ENCODE results near the gene GPRC5C.

GPRC5C gene

GRCh38 chr17:74466111-74466827 is 34.4 kb downstream of the GPRC5C start, which contains the start of gene CD300A:
CD300A (plus strand) TSS chr17:74466634; CDS start chr17:74466704, 70 bp downstream.
- TF ChIP-seq CTCF (IDR thresholded peaks at IDR 0.05; ENCODE audit: borderline replicate concordance, extremely low read depth, low read length, poor library complexity, severe bottlenecking) (no peak), EZH2 (IDR thresholded peaks at IDR 0.05; ENCODE audit: borderline replicate concordance, low read depth, low read length, severe bottlenecking) (peak; percentile 98)
- Histone ChIP-seq H3K27me3 (ENCODE audit: insufficient read depth, low read length, poor library complexity) (peaks cover 31% of the 10 kb centered on the region), H4K20me1 (ENCODE audit: insufficient read depth, low read length) (peaks cover 34% of the 10 kb centered on the region), H3K36me3 (ENCODE audit: insufficient read depth, low read length) (no peaks in the 10 kb centered on the region), H3K4me1 (ENCODE audit: insufficient read depth, low read length) (peaks cover 64% of the 10 kb centered on the region), H3K4me2 (ENCODE audit: insufficient read depth, low read length) (peak within 1 kb of the TSS; percentile 64), H3K27ac (ENCODE audit: low read length) (peak within 1 kb of the TSS; percentile 64), H3K9ac (ENCODE audit: low read depth, low read length) (peak within 1 kb of the TSS; percentile 52), H3K79me2 (ENCODE audit: insufficient read depth, low read length) (peaks cover 7% of the 10 kb centered on the region; the same call in 1 of the 2 replicates), H3K9me3 (ENCODE audit: insufficient read depth, low read length, severe bottlenecking) (no peaks in the 10 kb centered on the region), H2AFZ (ENCODE audit: low read depth, low read length) (no peak within 1 kb of the TSS), H3K4me3 (ENCODE audit: low read depth in 1 of 2, low read length in 2 of 2) (peak within 1 kb of the TSS; percentile 8 to 56; a peak in 3 of 4 replicates)
- peak; percentile 37 for DNase-seq
- 0 out of 3 replicates have a peak, but pooled peaks have one; percentile 1 for ATAC-seq (ENCODE audit: insufficient read depth, low read depth)

- H3K9me3 ChIP-seq (ENCODE audit: insufficient read depth, low read length, severe bottlenecking) = no peaks in the 10 kb centered on the region
- H3K79me2 ChIP-seq (ENCODE audit: insufficient read depth, low read length) = peaks cover 7% of the 10 kb centered on the region; the same call in 1 of the 2 replicates
- no peak overlapping the region for H2AFZ ChIP-seq (ENCODE audit: low read depth, low read length)
- peaks cover 32% of the 10 kb centered on the region for H4K20me1 ChIP-seq (ENCODE audit: insufficient read depth, low read length)
- peaks cover 31% of the 10 kb centered on the region for H3K27me3 ChIP-seq (ENCODE audit: insufficient read depth, low read length, poor library complexity)
- peak overlapping the region; percentile 64 for H3K4me2 ChIP-seq (ENCODE audit: insufficient read depth, low read length)
- peak overlapping the region; percentile 52 for H3K9ac ChIP-seq (ENCODE audit: low read depth, low read length)
- H3K27ac ChIP-seq (ENCODE audit: low read length) = peak overlapping the region; percentile 64
- peak; percentile 35 for ATAC-seq (ENCODE audit: insufficient read depth, low read depth)
- TF ChIP-seq CTCF (IDR thresholded peaks at IDR 0.05; ENCODE audit: borderline replicate concordance, extremely low read depth, low read length, poor library complexity, severe bottlenecking) (no peak), EZH2 (IDR thresholded peaks at IDR 0.05; ENCODE audit: borderline replicate concordance, low read depth, low read length, severe bottlenecking) (no peak)
- peaks cover 59% of the 10 kb centered on the region for H3K4me1 ChIP-seq (ENCODE audit: insufficient read depth, low read length)
- DNase-seq = peak; percentile 69
- no peaks in the 10 kb centered on the region for H3K36me3 ChIP-seq (ENCODE audit: insufficient read depth, low read length)
- peak overlapping the region; percentile 8 to 56; a peak in 3 of 4 replicates for H3K4me3 ChIP-seq (ENCODE audit: low read depth in 1 of 2, low read length in 2 of 2)
Measured at GRCh38 chr17:74466828-74467184, 34.9 kb downstream of the GPRC5C start.

GRCh38 chr17:74467221-74467951 is 35.5 kb downstream of the GPRC5C start:
- H2AFZ ChIP-seq (ENCODE audit: low read depth, low read length) = no peak overlapping the region
- H3K4me3 ChIP-seq (ENCODE audit: low read depth in 1 of 2, low read length in 2 of 2) = peak overlapping the region in 1 of 2 experiments; percentile 50; a peak in 2 of 4 replicates
- TF ChIP-seq CTCF (IDR thresholded peaks at IDR 0.05; ENCODE audit: borderline replicate concordance, extremely low read depth, low read length, poor library complexity, severe bottlenecking) (no peak), EZH2 (IDR thresholded peaks at IDR 0.05; ENCODE audit: borderline replicate concordance, low read depth, low read length, severe bottlenecking) (peak; percentile 71)
- H3K9ac ChIP-seq (ENCODE audit: low read depth, low read length) = peak overlapping the region; percentile 33; the same call in 1 of the 2 replicates
- ATAC-seq (ENCODE audit: insufficient read depth, low read depth) = no peak
- DNase-seq = peak; percentile 22
- peak overlapping the region; percentile 8 for H3K27ac ChIP-seq (ENCODE audit: low read length)
- H3K9me3 ChIP-seq (ENCODE audit: insufficient read depth, low read length, severe bottlenecking) = no peaks in the 10 kb centered on the region
- H3K27me3 ChIP-seq (ENCODE audit: insufficient read depth, low read length, poor library complexity) = peaks cover 31% of the 10 kb centered on the region
- H3K4me1 ChIP-seq (ENCODE audit: insufficient read depth, low read length) = peaks cover 56% of the 10 kb centered on the region
- H4K20me1 ChIP-seq (ENCODE audit: insufficient read depth, low read length) = peaks cover 31% of the 10 kb centered on the region
- no peaks in the 10 kb centered on the region for H3K36me3 ChIP-seq (ENCODE audit: insufficient read depth, low read length)
- peaks cover 7% of the 10 kb centered on the region; the same call in 1 of the 2 replicates for H3K79me2 ChIP-seq (ENCODE audit: insufficient read depth, low read length)
- H3K4me2 ChIP-seq (ENCODE audit: insufficient read depth, low read length) = peak overlapping the region; percentile 64

Data from DND-41 (cell line).